Neural cell (in vitro differentiated cells): ENCODE results near the gene GMPS.
"Not testable (repeated sequence)": the region's sequence is repeated elsewhere in the genome, so short reads cannot be mapped to it uniquely, and the experiment has no call there.

Source experiments
- EP300 ChIP-seq: fragments of 450-650 bp; conservative IDR thresholded peaks from 2 replicates; pipeline ENCODE4 v1.6.1; 2014; ENCODE audit warnings: antibody characterized with exemption, mild to moderate bottlenecking, moderate library complexity; ENCODE audit not compliant: poor library complexity, severe bottlenecking
- POLR2AphosphoS5 ChIP-seq: IDR thresholded peaks from 2 replicates; pipeline ENCODE4 v1.6.1; 2012
- RAD21 ChIP-seq: fragments of 450-650 bp; conservative IDR thresholded peaks from 2 replicates; pipeline ENCODE4 v1.6.1; 2014; ENCODE audit warnings: antibody characterized with exemption, mild to moderate bottlenecking, moderate library complexity
- TF ChIP-seq, protein P1 (sequence below): fragments of 450-650 bp; IDR thresholded peaks from 2 replicates; pipeline ENCODE4 v1.5.1; 2014; ENCODE audit warnings: antibody characterized with exemption, mild to moderate bottlenecking, moderate library complexity; ENCODE audit not compliant: poor library complexity, severe bottlenecking

DNA sequence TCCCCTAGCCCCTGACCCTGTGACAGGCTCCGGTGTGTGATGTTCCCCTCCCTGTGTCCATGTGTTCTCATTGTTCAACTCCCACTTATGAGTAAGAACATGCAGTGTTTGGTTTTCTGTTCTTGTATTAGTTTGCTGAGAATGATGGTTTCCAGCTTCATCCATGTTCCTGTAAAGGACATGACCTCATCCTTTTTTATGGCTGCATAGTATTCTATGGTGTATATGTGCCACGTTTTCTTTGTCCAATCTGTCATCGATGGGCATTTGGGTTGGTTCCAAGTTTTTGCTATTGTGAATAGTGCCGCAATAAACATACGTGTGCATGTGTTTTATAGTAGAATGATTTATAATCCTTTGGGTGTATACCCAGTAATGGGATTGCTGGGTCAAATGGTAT, 90.6 kb downstream of the GMPS start:
- not testable (repeated sequence) for TF ChIP-seq EP300, POLR2AphosphoS5, RAD21
- TF ChIP-seq, protein P1, sequence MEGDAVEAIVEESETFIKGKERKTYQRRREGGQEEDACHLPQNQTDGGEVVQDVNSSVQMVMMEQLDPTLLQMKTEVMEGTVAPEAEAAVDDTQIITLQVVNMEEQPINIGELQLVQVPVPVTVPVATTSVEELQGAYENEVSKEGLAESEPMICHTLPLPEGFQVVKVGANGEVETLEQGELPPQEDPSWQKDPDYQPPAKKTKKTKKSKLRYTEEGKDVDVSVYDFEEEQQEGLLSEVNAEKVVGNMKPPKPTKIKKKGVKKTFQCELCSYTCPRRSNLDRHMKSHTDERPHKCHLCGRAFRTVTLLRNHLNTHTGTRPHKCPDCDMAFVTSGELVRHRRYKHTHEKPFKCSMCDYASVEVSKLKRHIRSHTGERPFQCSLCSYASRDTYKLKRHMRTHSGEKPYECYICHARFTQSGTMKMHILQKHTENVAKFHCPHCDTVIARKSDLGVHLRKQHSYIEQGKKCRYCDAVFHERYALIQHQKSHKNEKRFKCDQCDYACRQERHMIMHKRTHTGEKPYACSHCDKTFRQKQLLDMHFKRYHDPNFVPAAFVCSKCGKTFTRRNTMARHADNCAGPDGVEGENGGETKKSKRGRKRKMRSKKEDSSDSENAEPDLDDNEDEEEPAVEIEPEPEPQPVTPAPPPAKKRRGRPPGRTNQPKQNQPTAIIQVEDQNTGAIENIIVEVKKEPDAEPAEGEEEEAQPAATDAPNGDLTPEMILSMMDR, result not testable (repeated sequence)
